22Rv1 (cell line): Measurements from ENCODE around the gene RPTOR.

Experiments
- CTCF ChIP-seq: fragments of 450-650 bp; IDR thresholded peaks from 2 replicates; pipeline ENCODE4 v1.5.1; 2017; ENCODE audit warnings: mild to moderate bottlenecking
- ZFX ChIP-seq: fragments of 450-650 bp; IDR thresholded peaks from 2 replicates; pipeline ENCODE4 v1.6.1; 2017; ENCODE audit warnings: antibody characterized with exemption, borderline replicate concordance

GRCh38 chr17:80907281-80907680, 362.6 kb downstream of the RPTOR start:
- TF ChIP-seq CTCF, result no peak
- no peak for TF ChIP-seq ZFX
